ENCODE results near the gene SIGLEC15. TPM values are rescaled to one million over a fixed set of nuclear protein-coding genes. Genes with fewer than 3 reads are reported as not detected.

The SIGLEC15 gene
- total and polyA plus RNA-seq, 4 donors, result 0.17 to 0.42 (median 0.29) TPM

DNA sequence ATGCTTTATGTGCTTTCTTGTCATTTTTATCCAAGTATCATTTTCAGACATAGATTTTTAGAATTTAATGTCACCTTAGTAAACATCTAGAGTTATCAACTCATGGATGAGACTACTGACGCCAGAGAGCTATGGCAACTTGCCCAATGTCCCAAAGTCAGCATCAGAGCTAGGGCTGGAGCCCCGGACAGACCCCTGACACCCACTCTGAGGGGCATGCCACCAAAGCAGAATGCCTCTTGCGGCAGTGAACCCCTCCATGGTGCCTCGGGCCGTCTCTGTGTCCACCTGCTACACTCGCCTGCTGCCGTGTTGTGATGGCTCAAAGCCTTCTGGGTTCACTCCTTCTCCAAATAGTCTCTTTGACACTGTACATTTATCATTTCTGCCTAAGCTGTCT lies 5.4 kb downstream of the SIGLEC15 start:
- Histone ChIP-seq H3K4me3 (ENCODE audit: low read depth in 1 of 3, low read length in 3 of 3) (no peak overlapping the region), H3K4me1 (ENCODE audit: control insufficient read depth in 4 of 4, insufficient read depth in 4 of 4, low read length in 3 of 4) (peaks cover 0 to 15% (median 9%) of the 10 kb centered on the region in 4 donors), H3K9ac (ENCODE audit: low read depth in 1 of 2, low read length in 2 of 2) (no peak overlapping the region), H3K27ac (ENCODE audit: low read depth in 1 of 2, low read length in 2 of 2) (no peak overlapping the region), H3K36me3 (ENCODE audit: control insufficient read depth in 4 of 4, insufficient read depth in 3 of 4, low read depth in 1 of 4, low read length in 3 of 4) (no peaks in the 10 kb centered on the region), H3K27me3 (ENCODE audit: control insufficient read depth in 4 of 4, insufficient read depth in 4 of 4, low read length in 3 of 4) (no peaks in the 10 kb centered on the region), H3K9me3 (ENCODE audit: control insufficient read depth in 4 of 4, low read length in 3 of 4) (no peaks in the 10 kb centered on the region)
- DNase-seq (ENCODE audit: low spot score), result no peak
- no peak for TF ChIP-seq HNF4A (conservative IDR thresholded peaks at IDR 0.05)
- TF ChIP-seq SP1 (IDR thresholded peaks at IDR 0.05), result no peak
- TF ChIP-seq, protein P1, sequence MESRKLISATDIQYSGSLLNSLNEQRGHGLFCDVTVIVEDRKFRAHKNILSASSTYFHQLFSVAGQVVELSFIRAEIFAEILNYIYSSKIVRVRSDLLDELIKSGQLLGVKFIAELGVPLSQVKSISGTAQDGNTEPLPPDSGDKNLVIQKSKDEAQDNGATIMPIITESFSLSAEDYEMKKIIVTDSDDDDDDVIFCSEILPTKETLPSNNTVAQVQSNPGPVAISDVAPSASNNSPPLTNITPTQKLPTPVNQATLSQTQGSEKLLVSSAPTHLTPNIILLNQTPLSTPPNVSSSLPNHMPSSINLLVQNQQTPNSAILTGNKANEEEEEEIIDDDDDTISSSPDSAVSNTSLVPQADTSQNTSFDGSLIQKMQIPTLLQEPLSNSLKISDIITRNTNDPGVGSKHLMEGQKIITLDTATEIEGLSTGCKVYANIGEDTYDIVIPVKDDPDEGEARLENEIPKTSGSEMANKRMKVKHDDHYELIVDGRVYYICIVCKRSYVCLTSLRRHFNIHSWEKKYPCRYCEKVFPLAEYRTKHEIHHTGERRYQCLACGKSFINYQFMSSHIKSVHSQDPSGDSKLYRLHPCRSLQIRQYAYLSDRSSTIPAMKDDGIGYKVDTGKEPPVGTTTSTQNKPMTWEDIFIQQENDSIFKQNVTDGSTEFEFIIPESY (IDR thresholded peaks at IDR 0.05), result no peak
- TF ChIP-seq HNF4G (IDR thresholded peaks at IDR 0.05), result no peak
- TF ChIP-seq RXRA (IDR thresholded peaks at IDR 0.05), result no peak
- TF ChIP-seq, protein P2, sequence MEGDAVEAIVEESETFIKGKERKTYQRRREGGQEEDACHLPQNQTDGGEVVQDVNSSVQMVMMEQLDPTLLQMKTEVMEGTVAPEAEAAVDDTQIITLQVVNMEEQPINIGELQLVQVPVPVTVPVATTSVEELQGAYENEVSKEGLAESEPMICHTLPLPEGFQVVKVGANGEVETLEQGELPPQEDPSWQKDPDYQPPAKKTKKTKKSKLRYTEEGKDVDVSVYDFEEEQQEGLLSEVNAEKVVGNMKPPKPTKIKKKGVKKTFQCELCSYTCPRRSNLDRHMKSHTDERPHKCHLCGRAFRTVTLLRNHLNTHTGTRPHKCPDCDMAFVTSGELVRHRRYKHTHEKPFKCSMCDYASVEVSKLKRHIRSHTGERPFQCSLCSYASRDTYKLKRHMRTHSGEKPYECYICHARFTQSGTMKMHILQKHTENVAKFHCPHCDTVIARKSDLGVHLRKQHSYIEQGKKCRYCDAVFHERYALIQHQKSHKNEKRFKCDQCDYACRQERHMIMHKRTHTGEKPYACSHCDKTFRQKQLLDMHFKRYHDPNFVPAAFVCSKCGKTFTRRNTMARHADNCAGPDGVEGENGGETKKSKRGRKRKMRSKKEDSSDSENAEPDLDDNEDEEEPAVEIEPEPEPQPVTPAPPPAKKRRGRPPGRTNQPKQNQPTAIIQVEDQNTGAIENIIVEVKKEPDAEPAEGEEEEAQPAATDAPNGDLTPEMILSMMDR (IDR thresholded peaks at IDR 0.05; ENCODE audit: low read depth, low read length, missing input control), result no peak
- TF ChIP-seq NR2F2 (IDR thresholded peaks at IDR 0.05), result no peak
- TF ChIP-seq EGR1 (IDR thresholded peaks at IDR 0.05; ENCODE audit: low read depth in 2 of 2), result no peak
- no peak for TF ChIP-seq FOXA1 (IDR thresholded peaks at IDR 0.05)
- TF ChIP-seq, protein P3, sequence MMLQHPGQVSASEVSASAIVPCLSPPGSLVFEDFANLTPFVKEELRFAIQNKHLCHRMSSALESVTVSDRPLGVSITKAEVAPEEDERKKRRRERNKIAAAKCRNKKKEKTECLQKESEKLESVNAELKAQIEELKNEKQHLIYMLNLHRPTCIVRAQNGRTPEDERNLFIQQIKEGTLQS (IDR thresholded peaks at IDR 0.05), result no peak
- TF ChIP-seq TAF1 (conservative IDR thresholded peaks at IDR 0.05), result no peak
- TF ChIP-seq, protein P4, sequence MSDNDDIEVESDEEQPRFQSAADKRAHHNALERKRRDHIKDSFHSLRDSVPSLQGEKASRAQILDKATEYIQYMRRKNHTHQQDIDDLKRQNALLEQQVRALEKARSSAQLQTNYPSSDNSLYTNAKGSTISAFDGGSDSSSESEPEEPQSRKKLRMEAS (IDR thresholded peaks at IDR 0.05), result no peak
- TF ChIP-seq, protein P5, sequence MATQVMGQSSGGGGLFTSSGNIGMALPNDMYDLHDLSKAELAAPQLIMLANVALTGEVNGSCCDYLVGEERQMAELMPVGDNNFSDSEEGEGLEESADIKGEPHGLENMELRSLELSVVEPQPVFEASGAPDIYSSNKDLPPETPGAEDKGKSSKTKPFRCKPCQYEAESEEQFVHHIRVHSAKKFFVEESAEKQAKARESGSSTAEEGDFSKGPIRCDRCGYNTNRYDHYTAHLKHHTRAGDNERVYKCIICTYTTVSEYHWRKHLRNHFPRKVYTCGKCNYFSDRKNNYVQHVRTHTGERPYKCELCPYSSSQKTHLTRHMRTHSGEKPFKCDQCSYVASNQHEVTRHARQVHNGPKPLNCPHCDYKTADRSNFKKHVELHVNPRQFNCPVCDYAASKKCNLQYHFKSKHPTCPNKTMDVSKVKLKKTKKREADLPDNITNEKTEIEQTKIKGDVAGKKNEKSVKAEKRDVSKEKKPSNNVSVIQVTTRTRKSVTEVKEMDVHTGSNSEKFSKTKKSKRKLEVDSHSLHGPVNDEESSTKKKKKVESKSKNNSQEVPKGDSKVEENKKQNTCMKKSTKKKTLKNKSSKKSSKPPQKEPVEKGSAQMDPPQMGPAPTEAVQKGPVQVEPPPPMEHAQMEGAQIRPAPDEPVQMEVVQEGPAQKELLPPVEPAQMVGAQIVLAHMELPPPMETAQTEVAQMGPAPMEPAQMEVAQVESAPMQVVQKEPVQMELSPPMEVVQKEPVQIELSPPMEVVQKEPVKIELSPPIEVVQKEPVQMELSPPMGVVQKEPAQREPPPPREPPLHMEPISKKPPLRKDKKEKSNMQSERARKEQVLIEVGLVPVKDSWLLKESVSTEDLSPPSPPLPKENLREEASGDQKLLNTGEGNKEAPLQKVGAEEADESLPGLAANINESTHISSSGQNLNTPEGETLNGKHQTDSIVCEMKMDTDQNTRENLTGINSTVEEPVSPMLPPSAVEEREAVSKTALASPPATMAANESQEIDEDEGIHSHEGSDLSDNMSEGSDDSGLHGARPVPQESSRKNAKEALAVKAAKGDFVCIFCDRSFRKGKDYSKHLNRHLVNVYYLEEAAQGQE (IDR thresholded peaks at IDR 0.05), result no peak
- TF ChIP-seq YY1 (IDR thresholded peaks at IDR 0.05), result no peak
- TF ChIP-seq RAD21 (IDR thresholded peaks at IDR 0.05), result no peak
- TF ChIP-seq FOXA2 (IDR thresholded peaks at IDR 0.05), result no peak
- no peak for TF ChIP-seq JUND (IDR thresholded peaks at IDR 0.05)
- TF ChIP-seq GABPA (IDR thresholded peaks at IDR 0.05 in 1 of 2, conservative IDR thresholded peaks at IDR 0.05 in 1 of 2), result no peak
- 87% methylated on average over 7 of the region's 7 CpGs for WGBS

All from liver (tissue), 9 donors.